SKM-1 (cell line): Measurements from ENCODE around the gene RAB31.
"Not testable (repeated sequence)": the region's sequence is repeated elsewhere in the genome, so short reads cannot be mapped to it uniquely, and the experiment has no call there.

Source experiments
- DNase-seq: peaks from one replicate; lab custom pipeline; 2025; ENCODE audit not compliant: unreplicated experiment; lab: John Stamatoyannopoulos, UW

RAB31 gene

DNA sequence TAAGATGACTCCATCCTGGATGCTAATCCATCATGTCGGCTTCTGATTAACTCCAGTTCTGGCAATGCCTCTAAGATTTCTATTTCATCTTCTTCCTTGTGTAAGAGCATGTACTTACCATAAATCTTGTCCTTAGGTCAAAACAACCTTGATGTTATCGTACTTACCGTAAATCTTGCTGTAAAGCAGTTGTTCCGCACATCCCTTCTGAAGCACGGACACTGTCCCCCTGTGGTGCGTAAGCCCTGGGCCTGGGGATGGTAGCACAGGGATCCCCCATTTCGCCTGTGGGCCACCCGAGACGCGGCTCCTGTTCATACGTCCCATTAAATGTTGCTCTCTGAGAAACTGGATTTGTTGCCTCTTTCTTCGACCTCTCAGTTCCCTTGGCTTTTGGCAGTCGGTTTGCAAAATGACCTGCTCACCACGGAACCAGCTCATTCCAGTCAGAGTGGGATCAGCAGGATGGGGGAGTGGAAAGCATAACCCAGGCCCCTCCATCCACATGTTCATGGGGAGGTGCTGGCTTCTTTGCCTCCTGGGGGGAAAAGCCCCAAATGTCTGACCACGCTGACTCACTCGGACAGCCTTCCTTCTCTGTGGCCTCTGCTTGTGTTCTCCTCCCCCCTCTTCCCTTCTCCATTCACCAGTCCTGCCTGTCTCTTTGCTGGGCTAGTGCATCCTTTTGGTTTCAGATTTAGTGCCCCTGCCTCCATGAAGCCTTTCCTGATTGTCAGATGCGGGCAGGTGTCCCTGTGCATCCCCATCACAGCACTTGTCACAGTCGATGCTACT lies 49.9 kb downstream of the RAB31 start:
- no peak for DNase-seq

- DNase-seq, result no peak
These were observed 50.5 kb downstream of the RAB31 start for GRCh38 chr18:9758624-9759075.

DNA sequence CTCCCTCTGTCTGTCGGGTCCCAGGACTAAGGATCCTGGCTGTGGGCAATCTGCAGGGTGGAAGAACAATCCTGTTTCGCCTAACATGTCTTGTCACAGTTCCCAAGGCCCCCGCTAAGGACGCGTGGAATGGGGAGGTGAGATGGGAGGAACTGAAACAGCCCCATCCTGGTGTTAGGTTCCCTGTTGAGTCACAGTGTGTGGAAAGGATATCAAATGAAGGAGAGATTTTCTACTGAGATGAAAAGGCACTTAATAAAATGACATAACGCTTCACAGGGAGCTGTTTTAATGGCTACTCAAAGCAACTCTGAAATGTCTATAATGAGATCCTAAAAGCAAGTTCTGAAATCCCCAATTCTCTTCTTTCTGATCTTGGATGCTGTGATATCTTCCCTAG lies 52.5 kb downstream of the RAB31 start:
- DNase-seq, result no peak

DNA sequence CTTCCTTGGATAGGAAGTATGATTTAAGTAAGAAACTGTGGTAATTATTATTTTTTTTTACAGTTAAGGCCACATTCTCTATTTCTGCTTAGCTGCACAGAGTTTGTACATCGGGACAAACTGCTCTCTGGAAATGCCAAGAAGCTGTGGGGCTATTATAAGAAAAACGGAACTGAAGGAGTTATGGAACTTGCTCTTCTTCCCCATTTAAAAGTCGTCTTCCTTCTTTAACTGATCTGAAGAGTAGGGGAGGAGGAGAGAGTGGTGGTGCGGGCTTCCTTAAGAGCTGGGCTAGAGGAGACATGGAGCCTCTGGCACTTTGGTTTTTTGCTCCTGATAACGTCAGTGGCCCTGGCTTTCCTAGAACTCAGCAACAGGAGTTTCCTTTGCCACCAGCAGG lies 54.4 kb downstream of the RAB31 start:
- DNase-seq, result peak; percentile 81

DNA sequence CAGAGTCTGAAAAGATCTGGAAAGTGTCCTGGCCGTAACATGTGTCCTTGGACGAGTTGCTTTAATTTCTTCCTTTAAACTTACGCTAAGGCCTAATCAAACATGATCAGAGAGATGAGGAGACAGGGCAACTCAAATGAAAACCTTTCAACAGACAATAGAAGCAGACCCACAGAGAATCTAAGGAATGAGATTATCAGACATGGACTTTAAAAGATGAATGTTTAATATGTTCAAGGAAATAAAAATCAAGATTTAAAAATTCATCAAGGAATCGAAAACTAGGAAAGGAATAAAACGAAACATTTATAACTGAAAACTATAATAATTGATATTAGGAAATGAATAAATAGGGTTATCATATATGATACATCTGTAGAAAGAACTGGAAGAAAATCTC lies 55.1 kb downstream of the RAB31 start:
- DNase-seq, result no peak

GRCh38 chr18:9764011-9764481 lies 55.9 kb downstream of the RAB31 start:
- DNase-seq, result no peak

DNA sequence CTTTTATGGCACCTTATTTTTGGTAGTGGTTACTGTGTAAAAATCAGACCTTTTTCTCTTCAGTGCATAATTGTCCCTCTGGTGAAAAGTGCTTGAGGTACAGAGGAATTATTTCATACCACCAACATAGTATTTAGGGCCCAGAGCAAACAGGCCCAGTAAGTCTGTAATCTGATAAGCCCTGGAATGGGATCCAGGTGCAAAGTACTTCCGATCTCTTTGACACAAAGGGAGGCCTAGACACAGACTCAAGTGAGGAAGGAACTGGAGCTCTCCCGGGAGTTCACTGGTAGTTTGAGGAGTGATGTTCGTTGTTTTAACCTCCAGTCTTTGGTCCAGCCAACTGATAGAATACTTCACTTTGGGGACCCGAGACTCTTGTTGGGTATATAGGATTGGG lies 57.4 kb downstream of the RAB31 start:
- DNase-seq, result no peak

- DNase-seq, result no peak
These were observed 58.0 kb downstream of the RAB31 start for GRCh38 chr18:9766076-9766481.

DNA sequence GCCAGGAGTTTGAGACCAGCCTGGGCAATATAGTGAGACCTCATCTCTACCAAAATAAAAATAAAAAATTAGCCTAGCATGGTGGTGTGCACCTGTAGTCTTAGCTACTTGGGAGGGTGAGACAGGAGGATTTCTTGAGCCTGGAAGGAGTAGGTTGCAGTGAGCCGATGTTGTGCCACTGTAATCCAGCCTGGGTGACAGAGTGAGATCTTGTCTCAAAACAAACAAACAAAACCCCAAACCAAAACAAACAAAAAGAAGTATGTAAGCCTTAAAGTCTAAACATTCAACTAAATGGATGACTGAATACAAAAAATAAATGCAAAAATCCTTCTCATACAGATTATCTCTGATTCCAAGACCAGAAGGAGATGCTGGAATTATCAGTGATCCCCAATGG lies 58.6 kb downstream of the RAB31 start:
- DNase-seq, result no peak

- not testable (repeated sequence) for DNase-seq
These were observed 60.1 kb downstream of the RAB31 start for GRCh38 chr18:9768071-9768691.

- DNase-seq, result not testable (repeated sequence)
These were observed 62.0 kb downstream of the RAB31 start for GRCh38 chr18:9770111-9770510.

DNA sequence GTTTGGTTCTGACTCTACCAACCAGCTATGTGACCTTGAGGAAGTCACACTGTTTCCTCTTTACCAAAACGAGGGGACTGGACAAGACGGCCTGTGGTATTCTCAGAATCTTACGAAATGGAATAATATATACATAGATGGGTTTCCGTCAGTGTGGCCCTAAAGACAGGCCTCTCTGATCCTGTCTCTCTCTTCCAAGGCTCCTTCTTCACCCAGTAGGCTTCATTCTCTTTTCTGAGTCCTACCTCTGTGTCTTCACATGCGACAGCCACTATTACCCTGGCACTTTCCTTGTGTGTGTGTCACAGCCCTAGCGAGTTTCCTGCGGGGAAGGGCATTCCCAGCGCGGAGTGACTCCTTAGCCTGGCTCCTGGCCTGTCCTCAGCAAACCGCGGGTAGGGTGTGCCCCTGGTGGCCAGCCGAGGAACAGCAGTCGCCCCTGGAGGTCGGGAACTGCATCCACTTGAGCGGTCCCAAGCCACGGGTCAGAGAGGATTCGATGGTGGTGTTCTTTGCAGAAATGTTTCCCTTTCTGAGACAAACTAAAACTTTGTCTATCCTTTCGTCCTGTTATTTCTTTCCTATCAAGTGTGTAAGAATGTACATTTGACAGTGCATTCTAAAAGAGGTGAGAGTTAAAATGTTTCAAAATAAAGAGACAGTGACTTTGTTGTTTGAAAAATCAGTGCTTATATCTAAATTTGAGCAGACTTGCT lies 63.3 kb downstream of the RAB31 start:
- DNase-seq, result peak; percentile 85

DNA sequence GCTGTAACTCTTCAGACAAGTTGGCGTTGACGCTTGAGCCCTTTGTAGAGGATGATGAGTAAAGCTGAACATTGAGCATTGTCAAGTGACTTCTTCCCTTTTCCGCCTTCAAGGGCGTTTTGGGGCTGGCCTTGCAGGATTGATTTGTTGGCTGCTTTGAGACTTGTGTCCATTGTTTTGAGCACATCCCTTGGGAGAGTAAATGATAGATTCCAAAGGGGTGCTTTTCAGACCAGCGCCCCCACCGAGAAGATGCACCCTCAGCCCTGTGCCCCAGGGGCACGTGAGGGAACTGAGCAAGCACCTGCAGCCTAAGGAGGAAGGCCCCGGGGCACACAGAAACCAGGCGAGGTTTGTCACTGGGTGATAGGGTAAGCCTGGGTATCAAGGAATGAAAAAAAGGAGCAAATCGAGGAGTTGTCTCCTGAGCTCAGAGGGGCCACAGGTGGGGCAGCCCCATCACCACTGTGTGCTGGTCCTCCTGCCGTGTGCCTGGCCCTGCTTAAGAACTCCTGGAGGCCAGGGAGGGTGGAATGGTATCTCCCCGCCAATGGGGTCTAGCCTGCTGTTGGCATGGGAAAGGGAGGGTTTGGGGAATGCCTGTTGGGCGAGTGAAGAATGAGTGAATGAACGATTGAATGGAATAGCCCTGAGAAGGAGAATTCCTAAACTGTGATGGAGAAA lies 64.0 kb downstream of the RAB31 start:
- no peak for DNase-seq

DNA sequence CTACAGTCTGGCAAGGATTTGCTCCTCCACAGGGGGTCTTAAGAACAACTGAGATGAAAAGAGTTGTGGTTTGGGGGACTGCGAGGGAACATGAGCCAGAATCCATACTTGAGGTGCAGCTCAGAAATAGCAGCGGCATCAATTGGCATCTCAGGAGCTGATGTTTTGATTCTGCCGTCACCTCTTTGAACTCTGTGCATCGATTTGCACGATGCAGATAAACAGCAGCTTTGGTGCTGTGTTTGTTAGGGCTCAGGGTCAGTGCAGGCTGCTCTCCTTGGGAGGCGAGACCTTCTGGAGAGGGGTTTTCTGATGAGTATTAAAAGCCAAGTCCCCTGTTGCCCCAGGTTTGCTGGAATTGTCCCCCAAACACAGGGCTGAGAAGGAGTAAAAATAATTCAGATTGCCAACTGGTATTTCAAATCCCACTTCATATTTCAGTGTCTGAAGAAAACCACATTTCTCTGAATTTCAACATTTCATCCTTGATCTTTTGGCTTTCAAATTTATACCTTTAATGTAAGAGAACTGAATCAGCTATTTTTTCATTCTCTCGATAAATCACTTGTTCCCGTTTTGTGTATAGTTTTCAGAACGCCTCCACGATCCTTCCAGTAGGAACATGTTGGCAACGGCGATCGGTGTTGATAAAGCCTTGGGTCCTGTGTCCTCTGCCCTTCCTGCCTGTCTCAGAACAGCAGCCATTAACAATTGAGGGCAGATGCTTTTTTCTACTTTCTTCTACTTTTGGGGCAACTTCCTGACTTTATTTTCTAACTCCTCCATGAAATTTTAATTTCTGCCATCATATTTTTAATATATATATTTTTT lies 65.0 kb downstream of the RAB31 start:
- DNase-seq, result no peak

DNA sequence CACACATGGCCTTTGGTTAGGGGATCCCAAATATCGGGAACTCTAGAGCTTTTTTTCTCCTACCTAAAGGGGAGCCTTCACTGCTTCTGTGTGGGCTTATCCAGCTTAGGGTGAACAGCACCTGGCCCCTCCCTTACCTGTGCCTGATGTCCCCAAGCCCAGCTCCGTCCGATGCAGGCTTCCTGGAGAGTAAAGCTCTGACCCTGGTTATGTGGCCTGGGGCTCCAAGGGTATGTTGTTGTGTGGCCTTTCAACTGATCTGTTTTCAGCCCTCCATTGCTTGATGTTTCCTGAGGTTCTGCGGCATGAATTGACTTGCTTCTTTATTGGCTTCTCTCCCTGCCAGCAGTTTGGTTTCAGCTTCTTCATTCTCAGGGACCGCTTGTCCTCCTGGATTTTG lies 66.0 kb downstream of the RAB31 start:
- no peak for DNase-seq

GRCh38 chr18:9775178-9775577 lies 67.1 kb downstream of the RAB31 start:
- peak; percentile 49 for DNase-seq

DNA sequence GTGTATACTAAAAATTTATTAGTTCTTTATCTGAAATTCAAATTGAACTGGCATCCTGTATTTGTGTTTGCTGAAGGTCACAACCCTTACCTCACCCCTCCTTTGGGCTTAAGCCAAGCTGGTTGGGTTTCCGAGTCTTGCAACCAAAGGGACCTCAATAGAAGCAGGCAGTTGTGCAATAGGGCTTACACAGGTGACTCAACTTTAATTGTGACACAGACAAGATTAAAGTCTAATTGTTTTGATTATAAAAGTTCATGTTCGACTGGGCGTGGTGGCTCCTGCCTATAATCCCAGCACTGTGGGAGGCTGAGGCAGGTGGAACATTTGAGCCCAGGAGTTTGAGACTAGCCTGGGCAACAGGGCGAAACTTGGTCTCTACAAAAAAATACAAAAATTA lies 71.5 kb downstream of the RAB31 start:
- DNase-seq, result peak; percentile 72

- DNase-seq, result peak; percentile 89
These were observed 74.2 kb downstream of the RAB31 start for GRCh38 chr18:9782073-9782857.

- DNase-seq, result no peak
These were observed 78.5 kb downstream of the RAB31 start for GRCh38 chr18:9786631-9787030.

- no peak for DNase-seq
These were observed 78.9 kb downstream of the RAB31 start for GRCh38 chr18:9787036-9787435.
